Upper lobe of left lung (tissue), 4 donors: Measurements from ENCODE around the gene ZNF787.

ENCODE experiments used
- CTCF ChIP-seq, 6 experiments: fragments of 450-650 bp in 4 of 6; fragments of 200-600 bp in 2 of 6; sonication (generic) in 2 of 6; IDR thresholded peaks; one replicate each; pipeline ENCODE4 v1.5.1; 2016 to 2019; ENCODE audit warnings: antibody characterized with exemption in 6 of 6
- EP300 ChIP-seq, 4 donors: sonication (generic); formaldehyde crosslinking; IDR thresholded peaks; one replicate each; pipeline ENCODE4 v1.5.1; 2017; ENCODE audit warnings: antibody characterized with exemption in 4 of 4, control low read depth in 2 of 4
- POLR2AphosphoS5 ChIP-seq, 2 donors: sonication (generic); formaldehyde crosslinking; IDR thresholded peaks; one replicate each; pipeline ENCODE4 v1.5.1; 2017; ENCODE audit warnings: antibody characterized with exemption in 2 of 2

GRCh38 chr19:56159009-56159559, 38.0 kb upstream of the ZNF787 start:
- no peak for TF ChIP-seq EP300 (IDR thresholded peaks at IDR 0.05)
- TF ChIP-seq CTCF (IDR thresholded peaks at IDR 0.05): no peak
- TF ChIP-seq POLR2AphosphoS5 (IDR thresholded peaks at IDR 0.05): no peak
